ENCODE measurements around the gene ADGRB2.
A peak's percentile ranks its signal among the peaks of the same experiment; 100 is the strongest.

ADGRB2 gene

DNA sequence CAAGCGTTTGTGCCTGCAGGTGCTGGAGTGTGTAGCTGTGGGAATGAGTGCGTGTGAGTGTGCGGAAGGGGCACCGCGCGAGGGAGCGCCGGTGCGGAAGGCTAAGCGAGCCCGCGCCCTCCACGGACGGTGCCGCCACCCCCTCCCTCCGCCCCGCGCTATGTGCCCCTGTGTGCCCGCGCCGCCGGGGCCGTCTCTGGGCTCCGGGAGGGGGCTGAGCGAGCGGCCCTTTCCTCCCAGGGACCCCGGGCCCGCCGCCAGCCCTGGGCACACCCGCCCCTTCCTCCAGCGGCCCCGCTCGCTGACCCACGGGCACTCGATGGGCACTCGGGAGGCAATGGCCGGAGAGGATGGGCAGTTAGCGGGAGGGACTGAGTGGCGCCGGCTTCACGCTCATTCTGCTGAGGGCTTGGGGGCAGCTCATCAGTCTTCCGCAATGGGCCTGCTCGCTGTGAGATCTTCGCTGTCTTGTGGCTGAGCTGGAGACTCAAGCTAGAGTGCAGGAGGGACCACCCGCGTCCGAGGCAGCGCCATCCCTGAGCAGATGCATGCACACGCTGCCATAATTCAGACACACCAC lies 8.6 kb upstream of the ADGRB2 start:
- Histone ChIP-seq H3K4me2 (ENCODE audit: insufficient read depth, low read length, poor library complexity, severe bottlenecking) (peak overlapping the region; percentile 73), H3K36me3 (replicated peaks in 1 of 2; ENCODE audit: control insufficient read depth in 2 of 2, insufficient read depth in 2 of 2, low read length in 2 of 2) (no peaks in the 10 kb centered on the region), H3K79me1 (ENCODE audit: low read depth, low read length) (peaks cover 2% of the 10 kb centered on the region), H3K4ac (ENCODE audit: low read length) (no peak overlapping the region), H2BK5ac (ENCODE audit: low read length) (no peak overlapping the region), H3K4me3 (ENCODE audit: low read length in 2 of 2) (peak overlapping the region in 1 of 2 donors; percentile 72), H3K14ac (ENCODE audit: low read length) (peak overlapping the region; percentile 99), H4K91ac (ENCODE audit: low read depth, low read length, poor library complexity) (no peak overlapping the region), H3K23ac (ENCODE audit: low read depth, low read length, poor library complexity) (peak overlapping the region; percentile 47), H3K27me3 (ENCODE audit: control insufficient read depth in 3 of 3, insufficient read depth in 3 of 3, low read depth in 1 of 3, low read length in 3 of 3) (peaks cover 18 to 99% (median 38%) of the 10 kb centered on the region in 3 experiments), H4K8ac (ENCODE audit: low read depth, low read length) (peak overlapping the region; percentile 20), H2BK12ac (ENCODE audit: low read length) (peak overlapping the region; percentile 69), H3K18ac (ENCODE audit: low read length) (peak overlapping the region; percentile 97), H2BK15ac (ENCODE audit: low read length) (peak overlapping the region; percentile 75), H3K9me3 (replicated peaks in 1 of 2; ENCODE audit: control insufficient read depth in 2 of 2, insufficient read depth in 1 of 2, low read depth in 1 of 2, low read length in 2 of 2) (peaks cover 2 to 4% of the 10 kb centered on the region in 2 donors), H2AK5ac (ENCODE audit: low read depth, low read length) (peak overlapping the region; percentile 88), H3K9ac (ENCODE audit: low read depth, low read length, poor library complexity) (peak overlapping the region; percentile 95), H3K4me1 (ENCODE audit: control insufficient read depth in 2 of 2, insufficient read depth in 1 of 2, low read depth in 1 of 2, low read length in 2 of 2) (peaks cover 14 to 27% of the 10 kb centered on the region in 2 donors), H2BK120ac (ENCODE audit: low read depth, low read length) (no peak overlapping the region), H2AFZ (ENCODE audit: low read length) (peak overlapping the region; percentile 85), H3K27ac (replicated peaks; ENCODE audit: low read length) (no peak overlapping the region)
- no peak for DNase-seq (ENCODE audit: low spot score)
- WGBS, 2 donors (ENCODE audit: extremely low coverage in 2 of 2, insufficient read length in 2 of 2, insufficient replicate concordance in 1 of 2): no CpG with 5 or more reads among the region's 49 CpGs

- Histone ChIP-seq H2BK5ac (ENCODE audit: low read length) (no peak overlapping the region), H3K4me1 (ENCODE audit: control insufficient read depth in 2 of 2, insufficient read depth in 1 of 2, low read depth in 1 of 2, low read length in 2 of 2) (peaks cover 14 to 31% of the 10 kb centered on the region in 2 donors), H3K14ac (ENCODE audit: low read length) (peak overlapping the region; percentile 99), H3K36me3 (replicated peaks in 1 of 2; ENCODE audit: control insufficient read depth in 2 of 2, insufficient read depth in 2 of 2, low read length in 2 of 2) (no peaks in the 10 kb centered on the region), H3K4me3 (ENCODE audit: low read length in 2 of 2) (peak overlapping the region; percentile 35 to 72), H2BK12ac (ENCODE audit: low read length) (peak overlapping the region; percentile 69), H2AFZ (ENCODE audit: low read length) (peak overlapping the region; percentile 85), H3K79me1 (ENCODE audit: low read depth, low read length) (peaks cover 2% of the 10 kb centered on the region), H4K91ac (ENCODE audit: low read depth, low read length, poor library complexity) (no peak overlapping the region), H3K4ac (ENCODE audit: low read length) (no peak overlapping the region), H2AK5ac (ENCODE audit: low read depth, low read length) (peak overlapping the region; percentile 6), H2BK120ac (ENCODE audit: low read depth, low read length) (no peak overlapping the region), H4K8ac (ENCODE audit: low read depth, low read length) (peak overlapping the region; percentile 20), H3K27me3 (ENCODE audit: control insufficient read depth in 3 of 3, insufficient read depth in 3 of 3, low read depth in 1 of 3, low read length in 3 of 3) (peaks cover 18 to 100% (median 38%) of the 10 kb centered on the region in 3 experiments), H2BK15ac (ENCODE audit: low read length) (peak overlapping the region; percentile 40), H3K27ac (replicated peaks; ENCODE audit: low read length) (no peak overlapping the region), H3K18ac (ENCODE audit: low read length) (peak overlapping the region; percentile 97), H3K23ac (ENCODE audit: low read depth, low read length, poor library complexity) (no peak overlapping the region), H3K4me2 (ENCODE audit: insufficient read depth, low read length, poor library complexity, severe bottlenecking) (peak overlapping the region; percentile 73), H3K9me3 (replicated peaks in 1 of 2; ENCODE audit: control insufficient read depth in 2 of 2, insufficient read depth in 1 of 2, low read depth in 1 of 2, low read length in 2 of 2) (peaks cover 2 to 4% of the 10 kb centered on the region in 2 donors), H3K9ac (ENCODE audit: low read depth, low read length, poor library complexity) (peak overlapping the region; percentile 95)
- no CpG with 5 or more reads among the region's 68 CpGs for WGBS, 2 donors (ENCODE audit: extremely low coverage in 2 of 2, insufficient read length in 2 of 2, insufficient replicate concordance in 1 of 2)
- no peak for DNase-seq (ENCODE audit: low spot score)
Observed at GRCh38 chr1:31771891-31772668, 7.9 kb upstream of the ADGRB2 start.

DNA sequence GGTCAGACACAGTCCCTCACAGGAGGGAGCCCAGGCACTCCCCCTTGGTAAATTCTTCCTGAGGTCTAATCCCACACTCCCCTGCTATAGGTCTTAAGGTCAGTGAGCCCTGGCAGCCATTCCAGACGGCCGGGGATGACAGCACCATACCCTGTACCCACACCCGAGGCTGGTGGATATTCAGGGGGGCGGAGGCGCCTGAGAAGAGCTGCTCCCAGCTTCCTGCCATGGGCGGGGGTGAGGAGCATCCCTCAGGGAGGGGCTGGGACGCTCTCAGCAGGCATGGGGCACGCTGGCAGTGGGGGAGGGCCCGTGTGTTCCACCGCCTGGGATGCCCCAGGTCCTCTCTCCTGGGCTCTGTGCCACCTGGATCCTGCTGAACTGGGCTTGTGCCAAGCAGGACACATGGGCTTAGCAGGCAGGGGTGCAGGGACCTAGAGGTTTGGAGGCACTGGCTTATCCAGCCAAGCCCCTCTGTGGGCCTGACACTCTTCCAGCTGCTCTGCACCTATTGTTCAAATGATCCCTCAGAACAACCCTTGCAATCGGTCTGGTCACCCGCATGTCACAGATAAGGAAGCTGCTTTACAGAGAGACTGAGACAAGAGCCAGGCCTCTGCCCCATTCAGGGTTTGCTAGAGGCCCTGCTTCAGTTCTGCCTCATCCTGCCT lies 5.7 kb upstream of the ADGRB2 start:
- Histone ChIP-seq H2AK5ac (ENCODE audit: low read depth, low read length) (peak overlapping the region; percentile 74), H3K4me1 (ENCODE audit: control insufficient read depth in 2 of 2, insufficient read depth in 1 of 2, low read depth in 1 of 2, low read length in 2 of 2) (peaks cover 18 to 41% of the 10 kb centered on the region in 2 donors)

More for the DNA sequence above, 5.7 kb upstream of the ADGRB2 start:
- H3K23ac ChIP-seq (ENCODE audit: low read depth, low read length, poor library complexity): peak overlapping the region; percentile 47
- no peak overlapping the region for H2AFZ ChIP-seq (ENCODE audit: low read length)
- no peaks in the 10 kb centered on the region for H3K36me3 ChIP-seq (replicated peaks in 1 of 2; ENCODE audit: control insufficient read depth in 2 of 2, insufficient read depth in 2 of 2, low read length in 2 of 2)
- no peak overlapping the region for H3K9ac ChIP-seq (ENCODE audit: low read depth, low read length, poor library complexity)
- H2BK5ac ChIP-seq (ENCODE audit: low read length): no peak overlapping the region
- H4K8ac ChIP-seq (ENCODE audit: low read depth, low read length): no peak overlapping the region
- peaks cover 0 to 2% of the 10 kb centered on the region in 2 donors for H3K9me3 ChIP-seq (replicated peaks in 1 of 2; ENCODE audit: control insufficient read depth in 2 of 2, insufficient read depth in 1 of 2, low read depth in 1 of 2, low read length in 2 of 2)
- H3K18ac ChIP-seq (ENCODE audit: low read length): peak overlapping the region; percentile 44
- H3K4ac ChIP-seq (ENCODE audit: low read length): no peak overlapping the region
- H4K91ac ChIP-seq (ENCODE audit: low read depth, low read length, poor library complexity): no peak overlapping the region
- peaks cover 2% of the 10 kb centered on the region for H3K79me1 ChIP-seq (ENCODE audit: low read depth, low read length)
- H3K4me3 ChIP-seq (ENCODE audit: low read length in 2 of 2): no peak overlapping the region
- H3K4me2 ChIP-seq (ENCODE audit: insufficient read depth, low read length, poor library complexity, severe bottlenecking): no peak overlapping the region
- WGBS, 2 donors (ENCODE audit: extremely low coverage in 2 of 2, insufficient read length in 2 of 2, insufficient replicate concordance in 1 of 2): no CpG with 5 or more reads among the region's 12 CpGs
- peak overlapping the region; percentile 4 for H3K14ac ChIP-seq (ENCODE audit: low read length)
- DNase-seq (ENCODE audit: low spot score): no peak
- peaks cover 18 to 100% (median 41%) of the 10 kb centered on the region in 3 experiments for H3K27me3 ChIP-seq (ENCODE audit: control insufficient read depth in 3 of 3, insufficient read depth in 3 of 3, low read depth in 1 of 3, low read length in 3 of 3)
- H3K27ac ChIP-seq (replicated peaks; ENCODE audit: low read length): no peak overlapping the region
- H2BK120ac ChIP-seq (ENCODE audit: low read depth, low read length): no peak overlapping the region
- no peak overlapping the region for H2BK12ac ChIP-seq (ENCODE audit: low read length)
- no peak overlapping the region for H2BK15ac ChIP-seq (ENCODE audit: low read length)

Data from neuronal stem cell (in vitro differentiated cells).